ENCODE results near the gene ACTR3C.

- no peak for TF ChIP-seq L3MBTL2 (conservative IDR thresholded peaks at IDR 0.05)
- no peak for TF ChIP-seq BHLHE40 (IDR thresholded peaks at IDR 0.05; ENCODE audit: borderline replicate concordance)
- TF ChIP-seq ZNF384 (IDR thresholded peaks at IDR 0.05), result no peak
- no peak for TF ChIP-seq SP1 (IDR thresholded peaks at IDR 0.05)
- TF ChIP-seq CTBP1 (IDR thresholded peaks at IDR 0.05; ENCODE audit: borderline replicate concordance), result no peak
- no peak for TF ChIP-seq HDGF (IDR thresholded peaks at IDR 0.05; ENCODE audit: borderline replicate concordance)
- TF ChIP-seq FOXA1 (IDR thresholded peaks at IDR 0.05), result no peak
- no peak for TF ChIP-seq LEF1 (IDR thresholded peaks at IDR 0.05; ENCODE audit: borderline replicate concordance)
- TF ChIP-seq, protein P1, sequence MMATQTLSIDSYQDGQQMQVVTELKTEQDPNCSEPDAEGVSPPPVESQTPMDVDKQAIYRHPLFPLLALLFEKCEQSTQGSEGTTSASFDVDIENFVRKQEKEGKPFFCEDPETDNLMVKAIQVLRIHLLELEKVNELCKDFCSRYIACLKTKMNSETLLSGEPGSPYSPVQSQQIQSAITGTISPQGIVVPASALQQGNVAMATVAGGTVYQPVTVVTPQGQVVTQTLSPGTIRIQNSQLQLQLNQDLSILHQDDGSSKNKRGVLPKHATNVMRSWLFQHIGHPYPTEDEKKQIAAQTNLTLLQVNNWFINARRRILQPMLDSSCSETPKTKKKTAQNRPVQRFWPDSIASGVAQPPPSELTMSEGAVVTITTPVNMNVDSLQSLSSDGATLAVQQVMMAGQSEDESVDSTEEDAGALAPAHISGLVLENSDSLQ (IDR thresholded peaks at IDR 0.05), result no peak
- TF ChIP-seq SUZ12 (IDR thresholded peaks at IDR 0.05), result no peak
- TF ChIP-seq TARDBP (IDR thresholded peaks at IDR 0.05), result no peak
- no peak for TF ChIP-seq FOXK2 (IDR thresholded peaks at IDR 0.05)
These were observed 42.5 kb upstream of the ACTR3C start for GRCh38 chr7:150365673-150366398.
